Measurements from ENCODE around the gene LCN2. TPM values are rescaled to one million over a fixed set of nuclear protein-coding genes. Genes with fewer than 3 reads are reported as not detected.

The LCN2 gene
- not detected for total RNA-seq

DNA sequence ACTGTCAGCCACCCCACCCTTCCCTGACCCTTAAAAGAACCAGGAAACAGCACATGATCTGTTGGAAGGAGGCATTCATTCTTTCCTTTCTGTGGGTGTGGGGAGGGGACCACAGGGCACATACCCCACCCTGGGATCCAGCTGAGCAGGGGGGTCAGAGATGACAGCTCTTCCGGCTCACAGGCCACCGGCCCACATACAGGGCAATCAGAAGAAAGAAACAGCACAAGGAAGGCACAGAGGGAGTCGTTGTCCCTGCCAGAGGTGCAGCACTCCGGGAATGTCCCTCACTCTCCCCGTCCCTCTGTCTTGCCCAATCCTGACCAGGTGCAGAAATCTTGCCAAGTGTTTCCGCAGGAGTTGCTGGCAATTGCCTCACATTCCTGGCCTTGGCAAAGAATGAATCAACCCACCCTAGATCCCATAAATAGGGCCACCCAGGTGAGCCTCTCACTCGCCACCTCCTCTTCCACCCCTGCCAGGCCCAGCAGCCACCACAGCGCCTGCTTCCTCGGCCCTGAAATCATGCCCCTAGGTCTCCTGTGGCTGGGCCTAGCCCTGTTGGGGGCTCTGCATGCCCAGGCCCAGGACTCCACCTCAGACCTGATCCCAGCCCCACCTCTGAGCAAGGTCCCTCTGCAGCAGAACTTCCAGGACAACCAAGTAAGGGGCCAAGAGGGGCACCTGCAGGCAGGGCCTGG lies at the start of gene LCN2:
TSS of gene LCN2 (plus strand) at position 453 of the 701 bp plus-strand sequence. CDS start at position 526, 73 bp downstream.
- no peak within 1 kb of the TSS for H3K27ac Mint-ChIP-seq
- H3K9me3 Mint-ChIP-seq (ENCODE audit: low read depth) = no peaks in the 10 kb centered on the region
- H3K27me3 Mint-ChIP-seq = no peaks in the 10 kb centered on the region
- H3K4me3 Mint-ChIP-seq = no peak within 1 kb of the TSS
- ATAC-seq = no peak
- H3K36me3 Mint-ChIP-seq = no peaks in the 10 kb centered on the region
- DNase-seq = no peak
- no peaks in the 10 kb centered on the region for H3K4me1 Mint-ChIP-seq
- CTCF ChIA-PET = no interaction called here

DNA sequence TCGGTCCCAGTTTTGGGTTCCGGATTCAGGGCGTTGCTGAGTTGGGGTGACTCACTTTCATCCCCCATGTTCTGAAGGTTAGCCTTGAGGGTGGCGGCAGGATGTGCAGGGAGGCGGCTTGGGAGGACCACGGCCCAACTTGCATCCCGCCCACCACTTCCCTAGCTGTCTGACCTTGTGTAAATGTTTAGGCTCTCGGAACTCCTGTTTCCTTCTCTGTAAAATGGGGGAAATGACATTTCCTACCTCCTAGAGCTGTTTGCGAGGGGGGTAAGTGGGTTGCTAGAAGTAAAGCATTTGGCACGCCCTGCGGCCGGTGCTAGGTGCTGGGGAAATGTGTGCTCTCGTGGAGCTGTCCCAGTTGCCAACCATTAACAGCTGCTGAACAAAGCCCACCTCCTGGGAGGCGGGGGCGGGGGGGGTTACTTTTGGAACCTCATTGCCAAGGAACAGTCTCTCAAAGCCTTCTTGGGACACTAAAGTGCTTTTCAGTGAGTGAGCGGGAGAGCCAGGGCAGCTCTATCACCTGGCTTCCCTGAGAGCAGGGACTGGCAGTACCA lies 49.2 kb upstream of the LCN2 start:
- ATAC-seq (no peak), DNase-seq (no peak)

DNA sequence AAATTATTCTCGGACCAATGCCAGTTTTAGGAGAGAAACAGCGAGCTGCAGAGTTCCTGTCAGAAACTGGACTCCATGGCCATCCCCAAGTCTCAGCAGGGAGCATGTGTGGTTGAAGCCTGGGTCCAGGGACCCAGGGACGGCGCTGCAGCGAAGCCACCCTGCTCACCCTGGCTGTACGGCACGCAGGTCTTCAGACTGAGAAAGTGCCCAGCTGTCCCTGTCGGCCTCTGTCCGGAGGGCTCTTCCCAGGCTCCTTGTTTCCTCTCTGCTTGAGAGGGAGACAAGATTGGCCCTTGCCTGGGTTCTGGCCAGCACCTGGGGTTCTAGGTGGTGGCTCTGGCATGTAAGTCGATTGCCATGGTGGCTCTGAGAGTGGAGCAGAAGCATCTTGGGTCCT lies 48.7 kb upstream of the LCN2 start:
- H3K36me3 Mint-ChIP-seq = peaks cover 22% of the 10 kb centered on the region
- H3K4me3 Mint-ChIP-seq = no peak overlapping the region
- no peaks in the 10 kb centered on the region for H3K27me3 Mint-ChIP-seq
- CTCF ChIA-PET = interaction anchor here (1.5 kb wide), 1 partner anchor 17 kb away, joined by 7 read pairs; no protein-coding TSS in a partner anchor
- ATAC-seq = no peak
- DNase-seq = no peak
- peaks cover 32% of the 10 kb centered on the region for H3K4me1 Mint-ChIP-seq
- H3K27ac Mint-ChIP-seq = peak overlapping the region; percentile 18
- H3K9me3 Mint-ChIP-seq (ENCODE audit: low read depth) = no peaks in the 10 kb centered on the region

More for the DNA sequence above, 49.2 kb upstream of the LCN2 start:
- no peaks in the 10 kb centered on the region for H3K9me3 Mint-ChIP-seq (ENCODE audit: low read depth)
- CTCF ChIA-PET = interaction anchor here (1.5 kb wide), 1 partner anchor 18 kb away, joined by 7 read pairs; no protein-coding TSS in a partner anchor
- H3K4me3 Mint-ChIP-seq = no peak overlapping the region
- H3K27me3 Mint-ChIP-seq = no peaks in the 10 kb centered on the region
- H3K36me3 Mint-ChIP-seq = peaks cover 21% of the 10 kb centered on the region
- H3K4me1 Mint-ChIP-seq = peaks cover 32% of the 10 kb centered on the region
- peak overlapping the region; percentile 18 for H3K27ac Mint-ChIP-seq

DNA sequence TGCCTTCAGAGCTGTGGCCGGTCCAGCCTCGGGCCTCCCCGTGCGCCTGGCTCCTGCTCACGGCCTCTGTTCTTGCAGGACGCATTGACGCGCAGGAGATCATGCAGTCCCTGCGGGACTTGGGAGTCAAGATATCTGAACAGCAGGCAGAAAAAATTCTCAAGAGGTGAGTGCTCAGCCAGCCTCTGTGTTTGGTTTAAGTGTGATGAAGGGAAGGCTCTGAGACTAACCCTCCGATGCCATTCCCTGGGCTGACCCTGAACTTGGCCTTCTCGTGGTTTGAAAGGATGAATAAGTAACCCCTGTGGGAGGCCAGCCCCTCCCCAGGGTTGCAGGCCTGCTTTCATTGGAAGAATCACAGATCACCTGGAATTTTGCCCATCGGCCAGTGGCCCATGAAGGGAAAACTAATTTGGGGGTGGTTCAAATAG lies 48.0 kb upstream of the LCN2 start:
- ATAC-seq = no peak
- Mint-ChIP-seq H3K36me3 (peaks cover 23% of the 10 kb centered on the region), H3K9me3 (ENCODE audit: low read depth) (no peaks in the 10 kb centered on the region), H3K27me3 (no peaks in the 10 kb centered on the region), H3K4me3 (no peak overlapping the region), H3K27ac (no peak overlapping the region), H3K4me1 (peaks cover 32% of the 10 kb centered on the region)
- CTCF ChIA-PET = interaction anchor here (1.5 kb wide), 1 partner anchor 16 kb away, joined by 7 read pairs; no protein-coding TSS in a partner anchor
- DNase-seq = no peak

DNA sequence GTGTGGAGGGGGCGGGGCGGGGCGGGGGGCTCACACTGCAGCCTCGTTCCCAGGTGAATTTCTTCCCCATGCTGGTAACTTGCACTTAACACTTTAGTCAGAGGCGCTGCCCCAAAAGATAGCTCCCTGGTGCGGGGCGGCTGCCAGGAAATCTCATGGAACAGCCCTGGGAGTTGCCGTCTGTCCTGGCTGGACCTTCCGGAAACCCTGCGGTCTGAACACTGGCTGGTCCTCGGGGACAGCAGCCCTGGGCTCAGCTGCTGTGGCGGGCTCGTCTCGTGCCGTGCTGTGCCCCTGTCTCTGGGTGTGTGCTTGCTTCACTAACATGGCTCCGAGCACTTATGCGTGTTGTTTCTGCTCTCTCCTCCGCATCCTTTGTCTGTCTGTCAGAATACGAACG lies 47.6 kb upstream of the LCN2 start:
- CTCF ChIA-PET = interaction anchor here (1.6 to 2.1 kb wide), 2 partner anchors 16 to 158 kb away, joined by 3 to 8 read pairs; no protein-coding TSS in a partner anchor
- no peaks in the 10 kb centered on the region for H3K9me3 Mint-ChIP-seq (ENCODE audit: low read depth)
- H3K27ac Mint-ChIP-seq = no peak overlapping the region
- DNase-seq = no peak
- no peaks in the 10 kb centered on the region for H3K27me3 Mint-ChIP-seq
- no peak for ATAC-seq
- peaks cover 25% of the 10 kb centered on the region for H3K36me3 Mint-ChIP-seq
- H3K4me3 Mint-ChIP-seq = no peak overlapping the region
- peaks cover 31% of the 10 kb centered on the region for H3K4me1 Mint-ChIP-seq

DNA sequence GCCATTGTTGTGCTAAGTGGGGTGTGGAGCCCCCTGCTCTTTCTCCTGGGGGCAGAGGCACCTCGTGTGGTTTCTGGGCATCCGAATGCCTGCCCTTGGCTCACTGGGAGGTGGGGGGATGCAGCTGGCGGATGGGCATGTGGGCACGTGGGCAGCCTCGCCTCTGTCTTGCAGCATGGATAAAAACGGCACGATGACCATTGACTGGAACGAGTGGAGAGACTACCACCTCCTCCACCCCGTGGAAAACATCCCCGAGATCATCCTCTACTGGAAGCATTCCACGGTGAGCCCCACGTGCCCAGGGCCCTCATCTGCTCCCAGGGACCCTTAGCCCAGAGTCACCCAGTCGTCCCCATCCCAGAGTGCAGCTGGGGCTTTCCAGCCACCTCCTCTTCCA lies 47.1 kb upstream of the LCN2 start:
- H3K4me1 Mint-ChIP-seq = peaks cover 26% of the 10 kb centered on the region
- H3K27me3 Mint-ChIP-seq = no peaks in the 10 kb centered on the region
- ATAC-seq (no peak), DNase-seq (no peak)
- H3K27ac Mint-ChIP-seq = peak overlapping the region; percentile 13
- no peak overlapping the region for H3K4me3 Mint-ChIP-seq
- CTCF ChIA-PET = interaction anchor here (1.6 to 2.1 kb wide), 2 partner anchors 15 to 158 kb away, joined by 3 to 8 read pairs; no protein-coding TSS in a partner anchor
- H3K36me3 Mint-ChIP-seq = peaks cover 27% of the 10 kb centered on the region
- no peaks in the 10 kb centered on the region for H3K9me3 Mint-ChIP-seq (ENCODE audit: low read depth)

DNA sequence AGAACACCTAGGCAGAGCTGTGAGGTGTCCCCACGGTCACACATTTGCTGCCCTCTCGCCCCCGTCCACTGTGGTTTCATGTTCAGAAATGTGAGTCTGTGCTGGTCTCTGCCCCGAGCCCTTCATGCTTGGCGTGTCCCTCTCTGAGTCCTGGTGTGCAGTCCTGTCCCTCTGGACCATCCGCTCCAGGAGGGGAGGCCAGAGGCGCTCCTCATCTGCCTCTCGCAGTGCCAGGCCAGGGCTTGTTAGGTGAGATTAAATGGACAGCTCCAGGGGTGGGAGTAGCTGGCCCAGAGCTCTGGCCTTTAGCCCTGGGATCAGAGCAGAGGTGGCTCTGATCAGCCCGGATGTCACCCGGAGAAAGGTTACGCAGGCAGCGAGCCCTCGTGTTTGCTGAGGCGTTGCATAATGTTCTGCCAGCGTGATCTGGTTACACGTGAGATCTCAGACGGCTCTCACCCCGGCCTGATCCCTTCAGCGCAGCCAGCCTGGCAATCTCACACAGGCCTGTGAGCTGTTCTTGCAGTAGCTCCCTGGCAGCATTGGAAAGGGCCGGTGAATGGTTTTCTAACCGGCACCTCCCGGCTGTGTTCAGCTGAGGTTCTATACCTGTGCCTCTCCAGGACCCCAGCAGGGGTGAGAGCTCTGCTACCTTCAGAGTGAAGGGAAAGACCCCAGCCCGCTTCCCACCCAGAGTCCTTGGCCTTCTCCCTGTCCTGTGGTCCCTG lies 46.2 kb upstream of the LCN2 start:
- H3K9me3 Mint-ChIP-seq (ENCODE audit: low read depth) = no peaks in the 10 kb centered on the region
- peaks cover 29% of the 10 kb centered on the region for H3K36me3 Mint-ChIP-seq
- DNase-seq (no peak), ATAC-seq (peak; percentile 20)
- no peaks in the 10 kb centered on the region for H3K27me3 Mint-ChIP-seq
- H3K4me3 Mint-ChIP-seq = no peak overlapping the region
- H3K27ac Mint-ChIP-seq = peak overlapping the region; percentile 61
- CTCF ChIA-PET = interaction anchor here (0.7 to 2.1 kb wide), 3 partner anchors 15 to 159 kb away, joined by 3 to 8 read pairs (median 3); no protein-coding TSS in a partner anchor
- peaks cover 25% of the 10 kb centered on the region for H3K4me1 Mint-ChIP-seq

DNA sequence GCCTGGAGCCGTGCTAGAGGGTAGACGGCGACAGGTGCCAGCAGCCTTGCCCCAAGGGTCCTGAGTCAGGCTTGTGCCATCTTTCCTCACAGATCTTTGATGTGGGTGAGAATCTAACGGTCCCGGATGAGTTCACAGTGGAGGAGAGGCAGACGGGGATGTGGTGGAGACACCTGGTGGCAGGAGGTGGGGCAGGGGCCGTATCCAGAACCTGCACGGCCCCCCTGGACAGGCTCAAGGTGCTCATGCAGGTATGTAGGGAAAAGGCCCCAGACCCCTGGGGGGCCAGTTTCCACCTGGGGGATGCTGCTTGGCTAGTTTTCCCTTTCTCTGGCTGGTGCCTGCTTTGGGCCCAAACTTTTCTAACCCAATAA lies 45.7 kb upstream of the LCN2 start:
- H3K9me3 Mint-ChIP-seq (ENCODE audit: low read depth) = no peaks in the 10 kb centered on the region
- peaks cover 22% of the 10 kb centered on the region for H3K4me1 Mint-ChIP-seq
- DNase-seq (no peak), ATAC-seq (peak; percentile 35)
- H3K27me3 Mint-ChIP-seq = no peaks in the 10 kb centered on the region
- H3K4me3 Mint-ChIP-seq = no peak overlapping the region
- CTCF ChIA-PET = interaction anchor here (1.6 to 2.1 kb wide), 2 partner anchors 14 to 159 kb away, joined by 3 to 8 read pairs; no protein-coding TSS in a partner anchor
- peak overlapping the region; percentile 61 for H3K27ac Mint-ChIP-seq
- H3K36me3 Mint-ChIP-seq = peaks cover 29% of the 10 kb centered on the region

DNA sequence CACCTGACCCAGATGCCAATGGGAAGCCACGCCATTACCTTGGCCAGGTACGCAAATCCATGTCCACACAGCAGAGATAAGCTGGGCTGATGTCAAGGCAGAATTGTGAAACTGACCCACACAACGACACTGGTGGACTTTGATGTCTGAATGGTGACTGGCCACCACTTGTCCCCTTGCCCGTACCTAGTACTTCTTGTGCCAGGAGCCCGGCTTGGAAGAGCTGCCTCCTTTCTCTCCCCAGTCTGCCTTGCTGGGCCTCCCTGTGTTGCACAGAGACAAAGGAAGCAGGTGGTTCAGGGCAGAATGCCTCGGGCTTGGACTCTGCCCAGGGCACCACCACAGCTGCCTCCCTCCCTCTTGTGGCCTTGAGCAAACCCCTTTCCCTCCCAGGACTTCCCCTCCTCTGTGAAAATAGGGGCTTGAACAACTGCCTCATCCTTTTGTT lies 45.1 kb upstream of the LCN2 start:
- Mint-ChIP-seq H3K27ac (no peak overlapping the region), H3K36me3 (peaks cover 29% of the 10 kb centered on the region), H3K4me3 (no peak overlapping the region), H3K27me3 (no peaks in the 10 kb centered on the region), H3K9me3 (ENCODE audit: low read depth) (no peaks in the 10 kb centered on the region), H3K4me1 (peaks cover 18% of the 10 kb centered on the region)
- ATAC-seq (no peak), DNase-seq (no peak)
- CTCF ChIA-PET = interaction anchor here (1.2 to 2.9 kb wide), 3 partner anchors 10 to 162 kb away, joined by 3 to 23 read pairs (median 4); no protein-coding TSS in a partner anchor

DNA sequence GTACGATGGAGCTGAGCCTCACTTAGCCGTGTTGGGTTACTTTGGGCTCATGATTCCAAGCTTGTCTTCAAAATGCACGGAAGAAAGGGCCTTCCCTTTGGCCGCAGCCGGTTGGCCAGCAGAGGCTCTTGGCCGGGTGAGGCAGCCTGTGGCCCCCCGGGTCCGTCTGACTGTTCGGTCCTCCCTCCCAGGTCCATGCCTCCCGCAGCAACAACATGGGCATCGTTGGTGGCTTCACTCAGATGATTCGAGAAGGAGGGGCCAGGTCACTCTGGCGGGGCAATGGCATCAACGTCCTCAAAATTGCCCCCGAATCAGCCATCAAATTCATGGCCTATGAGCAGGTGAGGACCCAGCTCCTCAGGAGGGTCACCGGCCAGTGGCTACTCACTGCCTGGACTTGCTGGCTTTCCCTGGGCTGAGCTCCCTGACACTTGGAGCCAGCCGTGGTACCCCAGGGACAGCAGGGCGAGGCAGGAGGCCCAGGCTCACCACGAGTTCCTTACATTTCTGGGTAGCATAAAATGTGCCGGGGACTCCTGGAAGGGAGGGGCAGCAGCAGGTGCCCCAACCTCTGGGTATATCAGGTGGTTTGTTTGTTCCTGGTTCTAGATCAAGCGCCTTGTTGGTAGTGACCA lies 43.6 kb upstream of the LCN2 start:
- Mint-ChIP-seq H3K36me3 (peaks cover 33% of the 10 kb centered on the region), H3K4me1 (peaks cover 9% of the 10 kb centered on the region), H3K4me3 (no peak overlapping the region), H3K27me3 (no peaks in the 10 kb centered on the region), H3K9me3 (ENCODE audit: low read depth) (no peaks in the 10 kb centered on the region), H3K27ac (no peak overlapping the region)
- DNase-seq (no peak), ATAC-seq (no peak)
- CTCF ChIA-PET = interaction anchor here (0.6 to 2.9 kb wide), 4 partner anchors 11 to 163 kb away, joined by 3 to 23 read pairs (median 4); no protein-coding TSS in a partner anchor

DNA sequence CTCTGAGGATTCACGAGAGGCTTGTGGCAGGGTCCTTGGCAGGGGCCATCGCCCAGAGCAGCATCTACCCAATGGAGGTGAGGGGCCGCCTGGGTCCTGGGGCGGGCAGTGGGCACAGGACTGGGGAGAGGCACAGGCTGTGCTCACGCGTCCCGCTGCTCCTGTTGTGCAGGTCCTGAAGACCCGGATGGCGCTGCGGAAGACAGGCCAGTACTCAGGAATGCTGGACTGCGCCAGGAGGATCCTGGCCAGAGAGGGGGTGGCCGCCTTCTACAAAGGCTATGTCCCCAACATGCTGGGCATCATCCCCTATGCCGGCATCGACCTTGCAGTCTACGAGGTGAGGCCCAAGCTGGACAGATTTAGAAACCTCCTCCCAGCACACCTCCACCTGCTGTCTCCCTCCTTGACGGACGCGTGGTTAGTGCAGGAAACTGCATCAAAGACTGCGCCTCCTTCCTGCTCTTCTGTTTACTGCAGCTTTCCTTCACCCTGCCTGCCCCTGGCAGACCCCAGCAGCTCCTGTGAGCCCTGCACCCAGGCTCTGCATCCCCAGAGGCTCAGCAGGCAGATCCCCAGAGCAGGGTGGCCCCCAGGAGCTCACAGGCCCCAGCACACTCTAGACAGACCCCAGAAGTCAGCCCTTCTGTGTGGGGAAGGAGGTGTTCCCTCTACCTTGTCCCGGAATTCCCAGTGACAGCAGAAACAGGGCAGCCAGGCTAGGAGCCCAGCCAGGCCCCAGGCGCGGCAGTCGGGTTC lies 42.9 kb upstream of the LCN2 start:
- CTCF ChIA-PET = interaction anchor here (1.2 to 2.9 kb wide), 3 partner anchors 11 to 19 kb away, joined by 3 to 23 read pairs (median 3); no protein-coding TSS in a partner anchor
- peaks cover 9% of the 10 kb centered on the region for H3K4me1 Mint-ChIP-seq
- H3K9me3 Mint-ChIP-seq (ENCODE audit: low read depth) = no peaks in the 10 kb centered on the region
- H3K27ac Mint-ChIP-seq = no peak overlapping the region
- ATAC-seq = no peak
- no peak overlapping the region for H3K4me3 Mint-ChIP-seq
- no peak for DNase-seq
- peaks cover 36% of the 10 kb centered on the region for H3K36me3 Mint-ChIP-seq
- no peaks in the 10 kb centered on the region for H3K27me3 Mint-ChIP-seq

DNA sequence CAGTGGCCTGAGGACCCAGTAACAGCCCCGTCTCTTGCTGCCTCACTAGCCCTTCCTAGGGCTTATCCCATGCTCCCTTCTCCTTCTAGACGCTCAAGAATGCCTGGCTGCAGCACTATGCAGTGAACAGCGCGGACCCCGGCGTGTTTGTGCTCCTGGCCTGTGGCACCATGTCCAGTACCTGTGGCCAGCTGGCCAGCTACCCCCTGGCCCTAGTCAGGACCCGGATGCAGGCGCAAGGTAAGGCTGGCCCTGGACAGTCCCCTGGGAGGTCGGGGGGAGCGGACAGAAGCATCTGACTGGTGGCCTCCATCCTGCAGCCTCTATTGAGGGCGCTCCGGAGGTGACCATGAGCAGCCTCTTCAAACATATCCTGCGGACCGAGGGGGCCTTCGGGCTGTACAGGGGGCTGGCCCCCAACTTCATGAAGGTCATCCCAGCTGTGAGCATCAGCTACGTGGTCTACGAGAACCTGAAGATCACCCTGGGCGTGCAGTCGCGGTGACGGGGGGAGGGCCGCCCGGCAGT lies 42.2 kb upstream of the LCN2 start:
- no peak overlapping the region for H3K27ac Mint-ChIP-seq
- H3K27me3 Mint-ChIP-seq = no peaks in the 10 kb centered on the region
- CTCF ChIA-PET = interaction anchor here (1.5 to 1.8 kb wide), 2 partner anchors 10 to 14 kb away, joined by 3 to 19 read pairs; no protein-coding TSS in a partner anchor
- no peak for ATAC-seq
- H3K4me3 Mint-ChIP-seq = no peak overlapping the region
- H3K9me3 Mint-ChIP-seq (ENCODE audit: low read depth) = no peaks in the 10 kb centered on the region
- no peak for DNase-seq
- H3K4me1 Mint-ChIP-seq = peaks cover 9% of the 10 kb centered on the region
- peaks cover 33% of the 10 kb centered on the region for H3K36me3 Mint-ChIP-seq
